ENCODE measurements around the gene FBXO47.
A peak's percentile ranks its signal among the peaks of the same experiment; 100 is the strongest.
"Not testable (repeated sequence)": the region's sequence is repeated elsewhere in the genome, so short reads cannot be mapped to it uniquely, and the experiment has no call there.

FBXO47 gene

DNA sequence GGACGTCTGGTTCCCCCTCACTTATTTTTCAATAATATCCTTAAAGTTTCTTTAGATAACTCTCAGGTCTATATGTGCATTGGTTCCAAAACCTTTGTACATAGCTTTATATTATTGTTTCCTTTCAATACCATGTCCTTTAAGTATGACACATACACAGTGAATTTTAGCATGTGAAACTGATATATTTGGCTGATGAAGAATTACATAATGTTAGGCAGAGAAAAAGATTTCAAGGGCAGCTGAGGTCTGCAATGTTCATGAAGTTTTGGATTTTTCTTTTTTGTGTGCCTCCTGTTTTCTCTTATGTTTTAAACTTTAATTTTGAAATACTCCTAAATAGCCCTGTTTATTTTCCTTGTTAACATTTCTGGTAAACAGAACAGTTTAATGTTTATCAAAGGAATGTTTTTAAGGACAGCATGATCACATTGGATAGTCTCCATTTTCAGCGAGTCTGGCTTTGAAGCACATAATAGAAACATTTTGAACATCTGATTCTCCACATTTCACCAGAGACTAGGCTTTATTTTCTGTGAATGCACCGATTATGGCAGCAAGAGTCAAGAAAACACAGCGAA is 32.9 kb upstream of the FBXO47 start:
- Histone ChIP-seq H3K27me3 (ENCODE audit: low read depth) (peaks cover 2% of the 10 kb centered on the region; the same call in 1 of the 2 replicates), H3K9me3 (peaks cover 9% of the 10 kb centered on the region; the same call in 1 of the 2 replicates), H3K4me3 (no peak overlapping the region), H3K4me1 (no peaks in the 10 kb centered on the region), H3K36me3 (replicated peaks) (no peaks in the 10 kb centered on the region)
- in situ Hi-C loops (cut with MboI; ENCODE audit: low sequenced_read_pairs): no loop called here
- DNase-seq (ENCODE audit: low spot score in 2 of 2): no peak

DNA sequence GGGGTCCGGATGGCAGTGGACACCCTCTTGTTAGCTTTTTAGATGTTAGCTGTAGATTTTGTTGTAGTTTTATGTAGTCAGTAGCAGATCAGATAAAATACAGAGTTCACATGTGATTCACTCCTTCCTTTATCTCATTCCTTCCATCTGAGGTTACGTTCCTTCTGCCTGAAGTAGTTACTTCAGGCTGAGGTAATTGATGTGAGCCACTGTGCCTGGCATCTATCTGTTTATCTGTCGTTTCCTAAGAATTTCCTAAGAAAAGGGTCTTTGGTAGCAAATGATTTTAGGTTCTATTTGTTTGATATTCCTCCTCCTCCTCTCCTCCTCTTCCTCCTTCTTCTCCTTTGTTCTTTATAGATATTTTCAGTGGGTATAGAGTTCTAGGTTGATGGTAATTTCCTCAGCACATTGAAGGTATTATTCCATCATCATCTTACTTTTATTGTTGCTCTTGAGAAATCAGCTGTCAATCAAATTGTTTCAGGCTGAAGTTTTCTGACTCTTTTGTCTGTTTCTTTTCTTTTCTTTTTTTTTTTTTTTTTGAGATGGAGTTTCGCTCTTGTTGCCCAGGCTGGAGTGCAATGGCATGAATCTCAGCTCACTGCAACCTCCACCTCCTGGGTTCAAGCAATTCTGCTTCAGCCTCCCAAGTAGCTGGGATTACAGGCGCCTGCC is 29.6 kb upstream of the FBXO47 start:
- in situ Hi-C loops (cut with MboI; ENCODE audit: low sequenced_read_pairs): no loop called here
- DNase-seq (ENCODE audit: low spot score in 2 of 2): no peak
- Histone ChIP-seq H3K4me1 (no peaks in the 10 kb centered on the region), H3K27me3 (ENCODE audit: low read depth) (no peaks in the 10 kb centered on the region), H3K9me3 (peaks cover 9% of the 10 kb centered on the region; the same call in 1 of the 2 replicates), H3K36me3 (replicated peaks) (no peaks in the 10 kb centered on the region), H3K4me3 (no peak overlapping the region)

- Histone ChIP-seq H3K4me1 (no peaks in the 10 kb centered on the region), H3K27me3 (ENCODE audit: low read depth) (no peaks in the 10 kb centered on the region), H3K36me3 (replicated peaks) (no peaks in the 10 kb centered on the region), H3K9me3 (peaks cover 9% of the 10 kb centered on the region; the same call in 1 of the 2 replicates), H3K4me3 (no peak overlapping the region)
- no peak for DNase-seq (ENCODE audit: low spot score in 2 of 2)
- in situ Hi-C loops (cut with MboI; ENCODE audit: low sequenced_read_pairs): no loop called here
Observed at GRCh38 chr17:38994026-38994425, 26.8 kb upstream of the FBXO47 start.

DNA sequence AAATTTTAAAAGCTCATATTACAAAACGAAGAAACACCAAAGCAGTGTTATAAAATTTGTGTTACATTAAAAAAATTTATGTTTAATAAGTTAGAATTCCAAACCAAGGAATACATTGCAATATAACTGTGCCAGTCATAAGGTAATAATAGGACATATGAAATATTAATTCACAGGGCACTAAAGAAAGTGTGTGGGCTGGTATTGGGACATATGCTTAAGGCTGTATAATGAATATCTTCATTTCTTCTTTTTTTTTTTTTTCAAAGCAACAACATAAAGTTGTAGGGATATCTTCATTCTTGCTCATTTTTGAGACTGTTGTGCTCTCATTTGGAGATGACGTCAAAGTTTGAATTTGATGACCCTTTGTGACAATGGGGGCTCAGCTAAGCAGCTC is 17.5 kb upstream of the FBXO47 start:
- in situ Hi-C loops (cut with MboI; ENCODE audit: low sequenced_read_pairs): loop anchor here (5.0 to 10.0 kb wide), 2 partner anchors 173 to 260 kb away; no protein-coding TSS in a partner anchor
- H3K9me3 ChIP-seq: no peaks in the 10 kb centered on the region
- no peaks in the 10 kb centered on the region for H3K36me3 ChIP-seq (replicated peaks)
- no peak overlapping the region for H3K4me3 ChIP-seq
- no peaks in the 10 kb centered on the region for H3K4me1 ChIP-seq
- no peak for DNase-seq (ENCODE audit: low spot score in 2 of 2)
- H3K27me3 ChIP-seq (ENCODE audit: low read depth): no peaks in the 10 kb centered on the region

GRCh38 chr17:38982858-38983746 is 15.9 kb upstream of the FBXO47 start:
- H3K9me3 ChIP-seq: no peaks in the 10 kb centered on the region
- in situ Hi-C loops (cut with MboI; ENCODE audit: low sequenced_read_pairs): loop anchor here (10.0 kb wide), 1 partner anchor 262 kb away; no protein-coding TSS in a partner anchor

DNA sequence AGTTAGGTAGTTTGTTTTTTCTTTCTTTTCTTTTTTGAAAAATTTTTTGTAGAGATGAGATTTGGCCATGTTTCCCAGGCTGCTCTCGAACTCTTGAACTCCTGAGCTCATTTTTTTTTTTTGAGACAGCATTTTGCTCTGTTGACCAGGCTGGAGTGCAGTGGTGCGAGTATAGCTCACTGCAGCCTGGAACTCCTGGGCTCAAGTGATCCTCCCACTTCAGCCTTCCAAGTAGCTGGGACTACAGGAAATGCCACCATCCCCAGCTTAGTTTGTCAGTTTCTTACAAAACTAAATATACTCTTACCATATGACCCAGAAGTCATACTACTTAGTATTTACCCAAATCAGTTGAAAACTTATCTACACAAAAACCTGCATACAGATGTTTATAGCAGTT is 14.4 kb upstream of the FBXO47 start:
- DNase-seq (ENCODE audit: low spot score in 2 of 2): no peak
- Histone ChIP-seq H3K27me3 (ENCODE audit: low read depth) (no peaks in the 10 kb centered on the region), H3K36me3 (replicated peaks) (no peaks in the 10 kb centered on the region), H3K9me3 (no peaks in the 10 kb centered on the region), H3K4me1 (no peaks in the 10 kb centered on the region), H3K4me3 (no peak overlapping the region)
- in situ Hi-C loops (cut with MboI; ENCODE audit: low sequenced_read_pairs): loop anchor here (10.0 kb wide), 1 partner anchor 263 kb away; no protein-coding TSS in a partner anchor

More at GRCh38 chr17:38982858-38983746, 15.9 kb upstream of the FBXO47 start:
- no peak overlapping the region for H3K4me3 ChIP-seq
- DNase-seq (ENCODE audit: low spot score in 2 of 2): peak; percentile 64 to 82
- no peaks in the 10 kb centered on the region for H3K36me3 ChIP-seq (replicated peaks)
- H3K27me3 ChIP-seq (ENCODE audit: low read depth): no peaks in the 10 kb centered on the region
- no peaks in the 10 kb centered on the region for H3K4me1 ChIP-seq

DNA sequence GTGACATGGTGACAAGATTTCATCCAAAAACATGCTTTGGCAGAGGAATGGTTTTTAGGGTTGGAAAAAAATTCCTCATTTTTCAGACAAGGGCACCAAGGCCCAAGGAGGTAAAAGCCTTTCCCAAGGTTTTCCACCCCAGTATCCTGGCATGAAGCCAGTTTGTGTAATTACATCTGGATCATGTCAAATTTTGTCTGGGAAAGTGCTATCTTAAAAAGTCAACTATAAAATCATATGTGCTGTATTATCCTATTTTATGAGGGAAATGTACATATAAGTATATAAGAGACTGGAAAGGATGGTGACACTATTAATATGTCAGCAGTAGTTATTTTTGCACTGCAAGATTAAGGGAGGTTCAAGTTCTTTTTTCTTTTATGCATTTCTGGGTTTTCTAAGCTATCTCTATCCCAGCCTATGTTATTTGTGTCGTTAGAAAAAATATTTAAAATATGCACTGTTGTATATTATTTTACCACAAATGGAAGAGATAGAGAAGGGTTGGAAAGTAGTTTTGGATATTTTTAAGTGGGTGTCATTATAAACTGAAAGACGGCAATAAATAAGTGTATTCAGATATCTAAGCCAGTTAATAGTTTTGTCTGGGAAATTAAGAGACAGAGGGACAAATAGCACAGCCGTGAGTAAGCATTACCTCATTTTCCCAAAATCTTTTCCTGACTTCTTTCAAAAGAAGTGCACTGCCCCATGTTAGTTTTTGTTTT is 13.5 kb upstream of the FBXO47 start:
- Histone ChIP-seq H3K36me3 (replicated peaks) (no peaks in the 10 kb centered on the region), H3K4me1 (no peaks in the 10 kb centered on the region), H3K9me3 (no peaks in the 10 kb centered on the region), H3K27me3 (ENCODE audit: low read depth) (no peaks in the 10 kb centered on the region), H3K4me3 (no peak overlapping the region)
- in situ Hi-C loops (cut with MboI; ENCODE audit: low sequenced_read_pairs): loop anchor here (10.0 kb wide), 1 partner anchor 264 kb away; no protein-coding TSS in a partner anchor
- DNase-seq (ENCODE audit: low spot score in 2 of 2): no peak

DNA sequence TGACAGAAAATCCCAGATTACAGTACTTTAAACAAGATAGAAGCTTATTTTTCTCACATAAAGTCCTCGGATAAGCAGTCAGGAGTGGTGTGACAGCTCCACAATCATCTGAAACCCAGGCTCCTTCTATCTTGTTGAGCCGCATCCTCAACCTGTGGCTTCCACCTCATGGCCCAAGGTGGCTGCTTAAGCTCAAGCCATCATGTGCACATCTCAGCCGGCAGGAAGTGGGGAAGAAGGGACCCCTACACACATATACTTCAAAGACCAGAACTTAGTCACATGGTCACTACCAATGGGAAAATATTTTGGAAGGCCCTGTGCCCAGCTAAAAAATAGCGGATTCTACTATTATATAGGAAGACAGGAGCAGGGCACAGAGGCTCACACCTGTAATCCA is 11.0 kb upstream of the FBXO47 start:
- Histone ChIP-seq H3K9me3 (no peaks in the 10 kb centered on the region), H3K4me1 (no peaks in the 10 kb centered on the region), H3K27me3 (ENCODE audit: low read depth) (no peaks in the 10 kb centered on the region), H3K4me3 (no peak overlapping the region), H3K36me3 (replicated peaks) (no peaks in the 10 kb centered on the region)
- no peak for DNase-seq (ENCODE audit: low spot score in 2 of 2)
- in situ Hi-C loops (cut with MboI; ENCODE audit: low sequenced_read_pairs): no loop called here

DNA sequence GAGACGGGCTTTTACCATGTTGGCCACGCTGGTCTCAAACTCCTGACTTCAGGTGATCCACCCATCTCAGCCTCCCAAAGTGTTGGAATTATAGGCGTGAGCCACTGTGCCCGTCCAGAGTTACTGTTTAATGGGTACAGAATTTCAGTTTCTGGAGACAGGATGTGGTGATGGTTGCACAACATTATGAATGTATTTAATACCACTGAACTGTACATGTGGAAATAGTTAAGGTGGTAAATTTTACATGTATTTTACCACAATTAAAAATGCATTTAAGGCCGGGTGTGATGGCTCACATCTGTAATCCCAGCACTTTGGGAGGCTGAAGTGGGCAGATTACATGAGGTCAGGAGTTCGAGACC is 9.0 kb upstream of the FBXO47 start:
- DNase-seq (ENCODE audit: low spot score in 2 of 2); H3K27me3 ChIP-seq (ENCODE audit: low read depth); in situ Hi-C loops (cut with MboI; ENCODE audit: low sequenced_read_pairs); H3K4me3 ChIP-seq; H3K9me3 ChIP-seq; H3K36me3 ChIP-seq (replicated peaks); H3K4me1 ChIP-seq: not testable (repeated sequence)

- Histone ChIP-seq H3K36me3 (replicated peaks) (no peaks in the 10 kb centered on the region), H3K4me3 (no peak overlapping the region), H3K27me3 (ENCODE audit: low read depth) (no peaks in the 10 kb centered on the region), H3K9me3 (no peaks in the 10 kb centered on the region), H3K4me1 (peaks cover 2% of the 10 kb centered on the region)
- in situ Hi-C loops (cut with MboI; ENCODE audit: low sequenced_read_pairs): no loop called here
- DNase-seq (ENCODE audit: low spot score in 2 of 2): peak; percentile 41 to 49
Observed at GRCh38 chr17:38970804-38971203, 3.6 kb upstream of the FBXO47 start.

- H3K27me3 ChIP-seq (ENCODE audit: low read depth): no peaks in the 10 kb centered on the region
- no peak for DNase-seq (ENCODE audit: low spot score in 2 of 2)
- H3K36me3 ChIP-seq (replicated peaks): no peaks in the 10 kb centered on the region
- H3K4me3 ChIP-seq: no peak overlapping the region
- in situ Hi-C loops (cut with MboI; ENCODE audit: low sequenced_read_pairs): no loop called here
- peaks cover 2% of the 10 kb centered on the region for H3K4me1 ChIP-seq
- no peaks in the 10 kb centered on the region for H3K9me3 ChIP-seq
Observed at GRCh38 chr17:38970128-38970527, 2.9 kb upstream of the FBXO47 start.

- Histone ChIP-seq H3K4me3 (no peak overlapping the region), H3K36me3 (replicated peaks) (no peaks in the 10 kb centered on the region), H3K9me3 (no peaks in the 10 kb centered on the region), H3K27me3 (ENCODE audit: low read depth) (no peaks in the 10 kb centered on the region), H3K4me1 (peaks cover 2% of the 10 kb centered on the region)
- in situ Hi-C loops (cut with MboI; ENCODE audit: low sequenced_read_pairs): no loop called here
- peak in 1 of 2 experiments; percentile 26 for DNase-seq (ENCODE audit: low spot score in 2 of 2)
Observed at GRCh38 chr17:38969281-38969680, 2.1 kb upstream of the FBXO47 start.

DNA sequence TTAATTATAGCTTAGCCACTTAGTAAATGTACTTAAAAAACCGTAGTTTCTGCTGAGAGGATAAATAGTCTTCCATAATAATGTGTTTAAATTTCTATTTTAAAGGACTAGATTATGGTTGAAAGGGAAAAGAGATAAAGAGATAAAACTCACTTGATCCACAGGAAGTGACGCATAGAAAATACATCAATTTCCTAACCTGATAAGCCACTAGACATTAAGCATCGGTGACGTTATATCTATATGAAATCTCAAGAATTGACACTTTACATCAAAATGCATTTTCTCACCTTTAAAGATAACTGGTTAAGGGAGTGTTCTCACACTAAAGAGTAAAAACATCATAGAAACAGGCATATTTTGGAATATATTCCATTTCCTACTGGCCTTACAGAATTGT is 5.8 kb downstream of the FBXO47 start:
- DNase-seq (ENCODE audit: low spot score in 2 of 2): no peak
- Histone ChIP-seq H3K27me3 (ENCODE audit: low read depth) (no peaks in the 10 kb centered on the region), H3K9me3 (no peaks in the 10 kb centered on the region), H3K4me3 (no peak overlapping the region), H3K4me1 (peaks cover 5% of the 10 kb centered on the region; the same call in 1 of the 2 replicates), H3K36me3 (replicated peaks) (no peaks in the 10 kb centered on the region)
- in situ Hi-C loops (cut with MboI; ENCODE audit: low sequenced_read_pairs): no loop called here
